HepG2 (cell line): ENCODE results near the gene DHRS4L2. TPM values are rescaled to one million over a fixed set of nuclear protein-coding genes. Genes with fewer than 3 reads are reported as not detected.

ENCODE experiments used
- AHR ChIP-seq: IDR thresholded peaks from 2 replicates; pipeline ENCODE4 v1.6.1; 2018; ENCODE audit warnings: missing genetic modification reagents, missing compliant biosample characterization
- ARNT2 ChIP-seq: sonication (generic); formaldehyde crosslinking; IDR thresholded peaks from 2 replicates; pipeline ENCODE4 v1.8.0; 2022; ENCODE audit warnings: mild to moderate bottlenecking, low read depth, missing genetic modification reagents, moderate library complexity
- DPF2 ChIP-seq: sonication (generic); formaldehyde crosslinking; IDR thresholded peaks from 2 replicates; pipeline ENCODE4 v1.4.0; 2020; ENCODE audit warnings: mild to moderate bottlenecking, low read depth, missing genetic modification reagents, borderline replicate concordance
- GATAD1 ChIP-seq: IDR thresholded peaks from 2 replicates; pipeline ENCODE4 v1.6.1; 2016; ENCODE audit warnings: missing genetic modification reagents, missing compliant biosample characterization
- HNF1A ChIP-seq, 2 experiments: sonication (generic) in 1 of 2; formaldehyde crosslinking in 1 of 2; IDR thresholded peaks; 2 replicates each; pipeline versions ENCODE4 v1.4.0 to v1.6.1; 2016 to 2020; ENCODE audit warnings: borderline replicate concordance in 1 of 2, low read depth in 1 of 2, mild to moderate bottlenecking in 1 of 2, missing genetic modification reagents in 1 of 2
- MXI1 ChIP-seq: IDR thresholded peaks from 3 replicates; pipeline ENCODE4 v1.6.1; 2012; ENCODE audit warnings: low read depth, low read length, inconsistent platforms, borderline replicate concordance
- NR2C2 ChIP-seq: sonication (generic); formaldehyde crosslinking; IDR thresholded peaks from 2 replicates; pipeline ENCODE4 v1.4.0; 2020; ENCODE audit warnings: missing genetic modification reagents, mild to moderate bottlenecking, moderate library complexity, borderline replicate concordance
- NR3C1 ChIP-seq: sonication (generic); formaldehyde crosslinking; IDR thresholded peaks from 2 replicates; pipeline ENCODE4 v1.4.0; 2020; ENCODE audit warnings: missing genetic modification reagents
- PLSCR1 ChIP-seq: sonication (generic); formaldehyde crosslinking; IDR thresholded peaks from 2 replicates; pipeline ENCODE4 v1.5.0; 2020; ENCODE audit warnings: missing genetic modification reagents, mild to moderate bottlenecking, borderline replicate concordance
- SCMH1 ChIP-seq: sonication (generic); formaldehyde crosslinking; IDR thresholded peaks from 2 replicates; pipeline ENCODE4 v1.9.0; 2021; ENCODE audit warnings: missing genetic modification reagents, mild to moderate bottlenecking, borderline replicate concordance
- ZFP90 ChIP-seq: sonication (generic); formaldehyde crosslinking; IDR thresholded peaks from 2 replicates; pipeline ENCODE4 v1.8.0; 2022; ENCODE audit warnings: missing genetic modification reagents, mild to moderate bottlenecking, inconsistent platforms, borderline replicate concordance
- ZNF598 ChIP-seq: sonication (generic); formaldehyde crosslinking; IDR thresholded peaks from 2 replicates; pipeline ENCODE4 v1.5.1; 2020; ENCODE audit warnings: mild to moderate bottlenecking, missing genetic modification reagents, borderline replicate concordance
- ZNF720 ChIP-seq: sonication (generic); formaldehyde crosslinking; IDR thresholded peaks from 2 replicates; pipeline ENCODE4 v1.4.0; 2020; ENCODE audit warnings: missing genetic modification reagents
- ZNF883 ChIP-seq: sonication (generic); formaldehyde crosslinking; IDR thresholded peaks from 2 replicates; pipeline ENCODE4 v1.5.1; 2020; ENCODE audit warnings: mild to moderate bottlenecking, missing genetic modification reagents; ENCODE audit errors: not compliant biosample characterization
- ZSCAN29 ChIP-seq: sonication (generic); formaldehyde crosslinking; conservative IDR thresholded peaks from 2 replicates; pipeline ENCODE4 v1.4.0; 2020; ENCODE audit warnings: mild to moderate bottlenecking, missing genetic modification reagents
- polyA plus RNA-seq, 8 experiments: library from polyadenylated mRNA; depleted of rRNA in 3 of 8; stranded (reverse) in 7 of 8; unstranded in 1 of 8; fragments of >200 nt; fragmentation: Illumina TruSeq in 4 of 8; extraction: Trizol in 4 of 8; gene quantifications; 2 replicates each; pipeline versions ENCODE4 v1.2.1 to v1.2.3, GENCODE V29; 2011 to 2016; ENCODE audit warnings: low read depth in 4 of 8, missing spikeins in 1 of 8, mixed read lengths in 1 of 8; ENCODE audit not compliant: insufficient read depth in 1 of 8
- total RNA-seq, 5 experiments: library from RNA; depleted of rRNA; stranded (reverse); fragments of >200 nt; fragmentation: Illumina TruSeq; extraction: Trizol; gene quantifications; 2 replicates each; pipeline ENCODE4 v1.2.3, GENCODE V29; 2016; ENCODE audit warnings: low read depth in 1 of 5
- TF ChIP-seq, protein P1 (sequence below): IDR thresholded peaks from 2 replicates; pipeline ENCODE4 v1.4.0; 2020; ENCODE audit warnings: mild to moderate bottlenecking, missing genetic modification reagents

The DHRS4L2 gene
- total and polyA plus RNA-seq, 2 of the 13 experiments (the other 11 are each of a cell fraction or from before 2014, with no cell fraction given), result 24.7 to 38.2 TPM

DNA sequence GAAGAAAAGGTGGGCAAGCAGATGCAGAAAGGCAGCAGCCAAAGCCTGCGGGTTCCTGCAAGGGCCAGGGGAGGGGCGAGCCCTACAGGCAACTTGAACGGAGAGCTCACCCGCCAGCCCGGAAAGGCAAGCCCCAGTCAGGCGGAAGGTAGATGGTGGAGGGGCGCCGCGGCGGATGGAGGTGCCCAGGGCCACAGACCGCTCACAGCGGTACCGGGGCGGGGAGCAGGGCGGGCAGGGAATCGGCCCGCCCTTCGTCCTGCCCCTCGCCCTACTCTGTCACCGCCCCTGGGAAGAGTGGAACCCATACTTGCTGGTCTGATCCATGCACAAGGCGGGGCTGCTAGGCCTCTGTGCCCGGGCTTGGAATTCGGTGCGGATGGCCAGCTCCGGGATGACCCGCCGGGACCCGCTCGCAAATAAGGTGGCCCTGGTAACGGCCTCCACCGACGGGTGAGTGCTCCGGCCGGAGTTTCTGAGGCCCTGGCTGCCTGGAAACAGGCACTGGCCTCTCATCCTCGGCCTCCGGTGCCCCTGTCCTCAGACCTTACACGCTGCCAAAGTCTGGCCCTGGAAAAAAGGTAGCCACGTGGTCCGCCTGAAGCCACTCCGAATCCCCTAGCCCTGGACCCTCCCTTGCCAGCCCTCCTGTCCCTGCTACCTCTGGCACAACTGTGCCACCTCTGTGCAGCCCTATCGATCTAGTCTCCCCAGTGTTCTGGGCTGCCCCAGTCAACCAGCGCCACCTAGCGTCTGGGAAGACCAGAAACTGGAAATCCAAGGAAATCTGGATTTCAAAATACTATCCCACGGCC lies 35.1 kb upstream of the DHRS4L2 start, which contains the start of gene DHRS4 (continued):
- TF ChIP-seq ZSCAN29 (CRISPR knock-in tag), result peak; percentile 96
- TF ChIP-seq, protein P1, sequence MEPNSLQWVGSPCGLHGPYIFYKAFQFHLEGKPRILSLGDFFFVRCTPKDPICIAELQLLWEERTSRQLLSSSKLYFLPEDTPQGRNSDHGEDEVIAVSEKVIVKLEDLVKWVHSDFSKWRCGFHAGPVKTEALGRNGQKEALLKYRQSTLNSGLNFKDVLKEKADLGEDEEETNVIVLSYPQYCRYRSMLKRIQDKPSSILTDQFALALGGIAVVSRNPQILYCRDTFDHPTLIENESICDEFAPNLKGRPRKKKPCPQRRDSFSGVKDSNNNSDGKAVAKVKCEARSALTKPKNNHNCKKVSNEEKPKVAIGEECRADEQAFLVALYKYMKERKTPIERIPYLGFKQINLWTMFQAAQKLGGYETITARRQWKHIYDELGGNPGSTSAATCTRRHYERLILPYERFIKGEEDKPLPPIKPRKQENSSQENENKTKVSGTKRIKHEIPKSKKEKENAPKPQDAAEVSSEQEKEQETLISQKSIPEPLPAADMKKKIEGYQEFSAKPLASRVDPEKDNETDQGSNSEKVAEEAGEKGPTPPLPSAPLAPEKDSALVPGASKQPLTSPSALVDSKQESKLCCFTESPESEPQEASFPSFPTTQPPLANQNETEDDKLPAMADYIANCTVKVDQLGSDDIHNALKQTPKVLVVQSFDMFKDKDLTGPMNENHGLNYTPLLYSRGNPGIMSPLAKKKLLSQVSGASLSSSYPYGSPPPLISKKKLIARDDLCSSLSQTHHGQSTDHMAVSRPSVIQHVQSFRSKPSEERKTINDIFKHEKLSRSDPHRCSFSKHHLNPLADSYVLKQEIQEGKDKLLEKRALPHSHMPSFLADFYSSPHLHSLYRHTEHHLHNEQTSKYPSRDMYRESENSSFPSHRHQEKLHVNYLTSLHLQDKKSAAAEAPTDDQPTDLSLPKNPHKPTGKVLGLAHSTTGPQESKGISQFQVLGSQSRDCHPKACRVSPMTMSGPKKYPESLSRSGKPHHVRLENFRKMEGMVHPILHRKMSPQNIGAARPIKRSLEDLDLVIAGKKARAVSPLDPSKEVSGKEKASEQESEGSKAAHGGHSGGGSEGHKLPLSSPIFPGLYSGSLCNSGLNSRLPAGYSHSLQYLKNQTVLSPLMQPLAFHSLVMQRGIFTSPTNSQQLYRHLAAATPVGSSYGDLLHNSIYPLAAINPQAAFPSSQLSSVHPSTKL (CRISPR knock-in tag), result peak; percentile 84
- TF ChIP-seq HNF1A (IDR thresholded peaks at IDR 0.05; ENCODE audit: low read depth), result peak; percentile 58
- peak; percentile 80; the same call in 1 of the 2 replicates for TF ChIP-seq HNF1A (CRISPR knock-in tag; IDR thresholded peaks at IDR 0.05; ENCODE audit: borderline replicate concordance)
- peak; percentile 38; the same call in 1 of the 2 replicates for TF ChIP-seq PLSCR1 (CRISPR knock-in tag)
- peak; percentile 76 for TF ChIP-seq NR2C2 (CRISPR knock-in tag)
- peak; percentile 83; the same call in 2 of the 3 replicates for TF ChIP-seq MXI1
- peak; percentile 98 for TF ChIP-seq ZNF883
- peak; percentile 86; the same call in 1 of the 2 replicates for TF ChIP-seq ARNT2 (CRISPR knock-in tag)
- peak; percentile 95 for TF ChIP-seq GATAD1 (CRISPR knock-in tag)
- TF ChIP-seq AHR (CRISPR knock-in tag), result peak; percentile 95; the same call in 1 of the 2 replicates
- TF ChIP-seq DPF2 (CRISPR knock-in tag), result 0 out of 2 replicates have a peak, but pooled peaks have one; percentile 30
- TF ChIP-seq SCMH1 (CRISPR knock-in tag), result no peak
- TF ChIP-seq NR3C1 (CRISPR knock-in tag), result 0 out of 2 replicates have a peak, but pooled peaks have one; percentile 73
- peak; percentile 99 for TF ChIP-seq ZFP90 (CRISPR knock-in tag)
- TF ChIP-seq ZNF720 (CRISPR knock-in tag), result no peak; the same call in 1 of the 2 replicates
- TF ChIP-seq ZNF598 (CRISPR knock-in tag), result peak; percentile 96; the same call in 1 of the 2 replicates
